Measurements from ENCODE around the gene PRRT4.

Gene PRRT4

DNA sequence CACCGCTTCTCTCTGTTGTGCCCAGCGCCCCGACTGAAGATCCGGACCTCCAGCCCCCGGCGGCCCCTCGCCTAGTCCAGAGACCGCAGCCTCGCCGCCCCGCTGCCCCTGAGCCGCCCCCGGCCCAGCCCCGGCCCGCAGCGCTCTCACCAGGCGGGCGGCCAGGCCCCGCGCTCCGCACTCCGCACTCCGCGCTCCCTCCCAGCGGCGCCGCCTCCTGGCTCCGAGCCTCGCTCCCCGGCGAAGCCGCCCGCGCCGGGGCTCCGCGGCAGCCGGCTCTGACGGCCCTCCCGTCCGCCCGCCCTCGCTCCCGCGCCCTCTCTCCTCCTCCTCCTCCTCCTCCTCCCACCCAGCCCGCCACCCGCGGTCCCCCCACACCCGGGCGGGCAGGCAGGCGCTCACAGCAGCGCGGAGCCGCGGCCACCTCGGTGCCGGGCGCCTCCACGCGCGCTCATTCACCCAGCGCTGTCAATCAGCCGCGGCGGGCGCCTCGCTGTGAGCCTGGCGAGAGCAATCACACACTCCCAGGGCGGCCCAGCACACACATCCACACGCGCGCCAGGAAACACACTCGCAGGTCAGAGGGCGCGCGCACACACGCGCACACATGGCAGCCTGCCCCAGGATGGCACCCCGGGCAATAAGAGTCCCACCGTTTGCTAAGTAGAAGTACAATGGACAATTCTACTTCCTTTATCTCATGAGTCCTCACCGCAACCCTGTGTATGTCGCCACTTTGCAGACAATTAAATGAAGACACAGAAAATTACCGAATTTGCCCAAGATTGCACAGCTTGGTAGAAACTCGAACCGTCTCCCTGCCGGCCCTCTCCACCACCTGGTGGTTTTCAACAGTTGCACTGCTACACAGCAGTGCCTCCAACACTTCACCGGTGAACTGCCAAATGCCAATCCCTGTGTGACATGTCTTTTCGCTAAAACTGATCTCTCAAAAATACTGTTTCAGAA lies at the start of gene PRRT4:
TSS of gene PRRT4 (minus strand) at position 280 of the 969 bp plus-strand sequence.
- Histone ChIP-seq H3K36me3 (ENCODE audit: insufficient read depth, insufficient read length, low read length) (no peaks in the 10 kb centered on the region), H3K9ac (ENCODE audit: insufficient read length, low read depth) (peak within 1 kb of the TSS; percentile 70)
- no peak for DNase-seq (ENCODE audit: low read depth, low spot score)

DNA sequence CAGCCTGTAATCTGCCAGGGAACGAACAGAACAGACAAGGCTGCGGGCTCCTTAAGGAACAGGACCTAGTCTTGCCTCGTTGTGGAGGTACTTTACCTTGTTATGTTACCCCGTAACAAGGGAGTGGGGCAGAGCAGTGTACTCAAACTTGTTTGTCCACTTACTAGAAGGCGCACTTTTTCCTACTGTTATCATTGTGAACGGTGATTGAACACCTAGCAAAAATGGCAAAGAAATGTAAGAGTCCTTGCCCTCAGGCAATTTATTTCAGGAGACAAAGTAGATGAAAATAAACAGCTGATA lies 48.9 kb upstream of the PRRT4 start:
- H3K36me3 ChIP-seq (ENCODE audit: insufficient read depth, insufficient read length, low read length): no peaks in the 10 kb centered on the region
- no peak for TF ChIP-seq ZNF274 (IDR thresholded peaks at IDR 0.05; ENCODE audit: low read depth, low read length)
- no peak for TF ChIP-seq YY1 (IDR thresholded peaks at IDR 0.05; ENCODE audit: insufficient read depth, insufficient read length)
- no peak for TF ChIP-seq SUZ12 (IDR thresholded peaks at IDR 0.05; ENCODE audit: extremely low read depth, insufficient read depth, insufficient read length)
- peaks cover 10% of the 10 kb centered on the region for H3K4me1 ChIP-seq (ENCODE audit: insufficient read depth, insufficient read length)
- H3K9me3 ChIP-seq (ENCODE audit: insufficient read depth, low read length): no peaks in the 10 kb centered on the region
- H3K4me3 ChIP-seq (ENCODE audit: insufficient read length, low read depth): peak overlapping the region; percentile 54
- no peak for DNase-seq (ENCODE audit: low read depth, low spot score)
- H3K9ac ChIP-seq (ENCODE audit: insufficient read length, low read depth): peak overlapping the region; percentile 80
- peaks cover 55% of the 10 kb centered on the region for H3K27me3 ChIP-seq (ENCODE audit: insufficient read depth, insufficient read length)

More for the DNA sequence above, at the start of gene PRRT4:
- H3K27me3 ChIP-seq (ENCODE audit: insufficient read depth, insufficient read length): peaks cover 57% of the 10 kb centered on the region
- peaks cover 11% of the 10 kb centered on the region for H3K4me1 ChIP-seq (ENCODE audit: insufficient read depth, insufficient read length)
- peak within 1 kb of the TSS; percentile 48 for H3K4me3 ChIP-seq (ENCODE audit: insufficient read length, low read depth)
- TF ChIP-seq ZNF274 (IDR thresholded peaks at IDR 0.05; ENCODE audit: low read depth, low read length) (no peak), YY1 (IDR thresholded peaks at IDR 0.05; ENCODE audit: insufficient read depth, insufficient read length) (no peak), SUZ12 (IDR thresholded peaks at IDR 0.05; ENCODE audit: extremely low read depth, insufficient read depth, insufficient read length) (no peak)
- no peaks in the 10 kb centered on the region for H3K9me3 ChIP-seq (ENCODE audit: insufficient read depth, low read length)

DNA sequence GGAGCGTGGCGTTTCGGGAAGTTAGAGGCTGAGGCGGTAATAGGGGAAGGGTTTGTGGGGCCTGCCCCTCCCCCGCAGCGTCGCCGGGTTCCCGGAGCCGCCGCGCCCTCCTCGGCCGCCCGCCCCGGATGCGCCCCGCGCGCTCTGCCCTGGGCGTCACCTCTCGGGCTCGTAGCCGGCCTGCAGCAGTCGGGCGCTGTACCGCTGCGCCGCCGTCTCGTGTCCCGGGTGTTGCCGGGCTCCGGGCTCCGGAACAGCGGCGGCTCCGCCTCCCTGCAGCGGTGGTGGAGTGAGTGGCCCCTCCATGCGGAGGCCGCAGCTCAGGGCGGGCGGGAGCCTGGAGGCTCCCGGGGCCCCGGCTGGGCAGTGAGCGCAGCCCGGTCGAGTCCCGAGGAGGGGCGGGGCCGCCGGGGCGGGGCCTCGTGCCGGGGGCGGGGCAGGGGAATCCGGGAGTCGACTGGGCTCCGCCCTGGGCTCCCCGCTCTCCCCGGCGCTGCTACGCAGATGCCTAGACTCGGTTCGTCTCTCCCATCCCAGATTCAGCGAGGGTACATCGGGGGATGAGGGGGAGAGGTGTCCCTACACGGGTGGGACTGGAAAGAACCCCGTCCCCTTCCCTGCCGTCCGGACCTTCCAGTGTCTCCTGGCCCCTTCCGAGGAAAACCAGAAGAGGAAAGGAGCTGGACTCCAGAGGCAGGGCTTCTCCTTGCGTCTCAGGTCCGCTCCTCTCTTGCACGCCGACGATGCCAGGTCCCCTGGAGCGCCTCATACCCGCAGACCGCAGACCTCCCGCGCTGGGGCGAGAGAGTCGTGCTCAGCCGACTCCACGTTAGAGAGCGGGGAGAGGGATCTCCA lies 48.3 kb upstream of the PRRT4 start, which contains the start of gene IMPDH1:
TSS of gene IMPDH1 (minus strand) at position 387 of the 855 bp plus-strand sequence. CDS start at position 306, 81 bp downstream.
- Histone ChIP-seq H3K4me3 (ENCODE audit: insufficient read length, low read depth) (peak within 1 kb of the TSS; percentile 54), H3K9me3 (ENCODE audit: insufficient read depth, low read length) (no peaks in the 10 kb centered on the region), H3K36me3 (ENCODE audit: insufficient read depth, insufficient read length, low read length) (no peaks in the 10 kb centered on the region), H3K4me1 (ENCODE audit: insufficient read depth, insufficient read length) (peaks cover 13% of the 10 kb centered on the region), H3K9ac (ENCODE audit: insufficient read length, low read depth) (peak within 1 kb of the TSS; percentile 80), H3K27me3 (ENCODE audit: insufficient read depth, insufficient read length) (peaks cover 60% of the 10 kb centered on the region)
- TF ChIP-seq ZNF274 (IDR thresholded peaks at IDR 0.05; ENCODE audit: low read depth, low read length) (no peak), SUZ12 (IDR thresholded peaks at IDR 0.05; ENCODE audit: extremely low read depth, insufficient read depth, insufficient read length) (no peak), YY1 (IDR thresholded peaks at IDR 0.05; ENCODE audit: insufficient read depth, insufficient read length) (no peak)
- DNase-seq (ENCODE audit: low read depth, low spot score): peak; percentile 46

DNA sequence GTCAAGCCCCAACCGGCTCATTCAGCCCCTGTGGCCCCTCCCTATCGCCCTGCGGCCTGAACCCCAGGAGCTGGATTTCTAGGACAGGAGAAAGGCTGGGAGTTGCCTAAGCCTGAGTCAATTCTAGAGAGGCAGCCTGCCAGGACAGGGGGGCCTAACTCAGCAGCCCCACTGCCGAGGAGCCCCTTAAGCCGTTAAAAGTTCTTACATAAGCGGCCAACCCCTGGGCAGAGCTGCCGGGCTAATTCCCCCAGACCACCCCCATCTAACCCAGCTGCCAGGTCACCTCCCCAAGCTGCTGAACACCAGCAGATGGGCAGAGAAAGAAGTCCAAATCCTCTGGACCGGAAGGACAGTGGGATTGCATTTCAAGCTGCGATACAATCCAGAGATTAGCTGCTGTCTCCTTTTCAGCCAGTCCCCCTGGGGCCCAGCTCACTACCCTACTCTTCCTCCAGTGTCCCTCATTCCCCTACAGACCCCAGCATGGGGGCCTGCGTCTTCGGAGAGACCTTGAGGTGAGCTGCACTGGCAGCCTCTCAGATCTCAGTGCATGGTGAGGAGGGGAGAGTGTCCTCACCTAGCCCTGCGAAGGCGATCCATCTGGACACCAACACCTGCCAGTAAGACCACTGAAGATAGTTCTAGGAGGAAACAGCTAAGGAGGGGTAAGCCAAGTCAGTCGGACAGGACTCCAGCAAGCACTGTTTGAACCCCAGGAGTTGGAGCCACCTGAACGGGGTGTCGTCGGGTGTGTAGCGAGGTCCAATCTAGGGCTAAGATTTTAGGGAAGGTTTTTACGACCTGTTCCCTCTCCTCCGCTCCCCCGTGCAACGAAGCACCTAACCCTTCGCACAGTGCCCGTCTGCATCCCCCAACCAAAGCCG lies 47.5 kb upstream of the PRRT4 start:
- Histone ChIP-seq H3K9ac (ENCODE audit: insufficient read length, low read depth) (peak overlapping the region; percentile 67), H3K36me3 (ENCODE audit: insufficient read depth, insufficient read length, low read length) (peaks cover 1% of the 10 kb centered on the region), H3K9me3 (ENCODE audit: insufficient read depth, low read length) (no peaks in the 10 kb centered on the region), H3K27me3 (ENCODE audit: insufficient read depth, insufficient read length) (peaks cover 63% of the 10 kb centered on the region), H3K4me3 (ENCODE audit: insufficient read length, low read depth) (peak overlapping the region; percentile 49), H3K4me1 (ENCODE audit: insufficient read depth, insufficient read length) (peaks cover 15% of the 10 kb centered on the region)
- DNase-seq (ENCODE audit: low read depth, low spot score): no peak
- TF ChIP-seq SUZ12 (IDR thresholded peaks at IDR 0.05; ENCODE audit: extremely low read depth, insufficient read depth, insufficient read length) (peak; percentile 51), ZNF274 (IDR thresholded peaks at IDR 0.05; ENCODE audit: low read depth, low read length) (no peak)

DNA sequence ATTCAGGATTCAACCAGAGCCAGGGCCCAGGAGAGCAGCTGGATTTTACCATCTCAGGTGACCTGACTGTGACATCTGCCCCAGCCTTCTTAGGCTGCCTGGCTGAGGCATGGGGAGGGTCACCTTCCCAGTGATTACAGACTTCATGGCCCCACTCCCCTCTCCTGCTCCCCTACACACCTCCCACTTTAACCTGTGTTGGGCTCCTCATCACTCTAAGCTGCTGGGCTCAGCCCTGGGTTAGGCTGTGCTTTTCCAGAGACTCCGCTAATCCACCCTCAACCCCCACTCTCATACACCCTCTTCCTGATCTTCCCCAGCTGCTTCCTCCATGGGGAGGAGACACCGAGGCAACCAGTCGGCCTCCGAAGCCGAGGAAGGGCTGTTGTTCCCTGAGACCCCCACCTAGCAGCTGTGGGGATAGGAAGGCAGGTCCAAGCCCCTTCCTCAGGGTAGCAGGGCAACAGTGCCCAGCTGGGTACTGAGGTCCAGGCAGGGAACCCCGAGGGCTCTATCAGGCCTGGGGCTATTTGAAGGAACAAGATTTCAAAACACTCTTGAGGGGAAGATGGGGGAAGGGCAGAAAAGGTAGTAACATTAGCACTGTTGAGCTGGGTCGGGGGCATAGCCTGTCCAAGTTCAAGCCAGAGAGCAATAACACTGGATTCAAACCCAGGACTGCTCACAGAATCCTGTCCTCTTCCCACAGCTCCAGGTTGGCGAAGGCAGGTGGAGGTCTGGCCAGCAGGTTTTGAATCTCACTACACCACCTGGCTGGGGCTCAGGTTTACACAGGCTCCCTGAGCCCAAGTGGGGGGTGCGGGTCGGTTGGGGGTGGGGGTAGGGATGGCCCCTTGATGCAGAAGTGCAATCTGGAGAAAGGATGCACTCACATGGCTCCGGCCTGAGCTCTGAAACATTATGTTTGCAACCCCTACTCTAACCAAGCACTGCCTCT lies 46.5 kb upstream of the PRRT4 start:
- Histone ChIP-seq H3K9me3 (ENCODE audit: insufficient read depth, low read length) (no peaks in the 10 kb centered on the region), H3K27me3 (ENCODE audit: insufficient read depth, insufficient read length) (peaks cover 63% of the 10 kb centered on the region), H3K4me3 (ENCODE audit: insufficient read length, low read depth) (no peak overlapping the region), H3K9ac (ENCODE audit: insufficient read length, low read depth) (no peak overlapping the region), H3K4me1 (ENCODE audit: insufficient read depth, insufficient read length) (peaks cover 18% of the 10 kb centered on the region), H3K36me3 (ENCODE audit: insufficient read depth, insufficient read length, low read length) (peaks cover 9% of the 10 kb centered on the region)
- DNase-seq (ENCODE audit: low read depth, low spot score): no peak
- TF ChIP-seq SUZ12 (IDR thresholded peaks at IDR 0.05; ENCODE audit: extremely low read depth, insufficient read depth, insufficient read length): no peak
- no peak for TF ChIP-seq YY1 (IDR thresholded peaks at IDR 0.05; ENCODE audit: insufficient read depth, insufficient read length)
- no peak for TF ChIP-seq ZNF274 (IDR thresholded peaks at IDR 0.05; ENCODE audit: low read depth, low read length)

DNA sequence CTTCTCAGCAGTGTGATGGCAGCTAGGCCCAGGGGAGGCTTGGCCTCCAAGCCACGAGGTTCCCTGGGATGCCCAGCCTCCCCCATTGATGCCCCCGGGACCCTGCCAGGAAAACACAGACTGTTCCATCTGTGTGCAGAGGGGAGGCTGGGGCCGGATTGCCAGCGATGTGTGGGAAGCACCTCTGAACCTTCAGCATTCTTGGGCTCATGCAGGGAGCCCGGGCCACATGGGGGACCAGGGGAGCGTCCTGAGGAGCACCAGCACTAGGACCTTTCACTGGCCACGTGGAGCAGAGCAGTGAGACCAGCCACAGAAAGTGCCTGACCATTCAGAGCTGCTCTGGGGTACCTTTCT lies 45.7 kb upstream of the PRRT4 start:
- Histone ChIP-seq H3K27me3 (ENCODE audit: insufficient read depth, insufficient read length) (peaks cover 63% of the 10 kb centered on the region), H3K9me3 (ENCODE audit: insufficient read depth, low read length) (no peaks in the 10 kb centered on the region), H3K9ac (ENCODE audit: insufficient read length, low read depth) (no peak overlapping the region), H3K4me3 (ENCODE audit: insufficient read length, low read depth) (no peak overlapping the region), H3K4me1 (ENCODE audit: insufficient read depth, insufficient read length) (peaks cover 18% of the 10 kb centered on the region), H3K36me3 (ENCODE audit: insufficient read depth, insufficient read length, low read length) (peaks cover 15% of the 10 kb centered on the region)
- TF ChIP-seq SUZ12 (IDR thresholded peaks at IDR 0.05; ENCODE audit: extremely low read depth, insufficient read depth, insufficient read length) (no peak), YY1 (IDR thresholded peaks at IDR 0.05; ENCODE audit: insufficient read depth, insufficient read length) (no peak), ZNF274 (IDR thresholded peaks at IDR 0.05; ENCODE audit: low read depth, low read length) (no peak)
- DNase-seq (ENCODE audit: low read depth, low spot score): no peak

Data from NT2/D1 (cell line).